Neural progenitor cell (in vitro differentiated cells): ENCODE results near the gene R3HDM2. TPM values are rescaled to one million over a fixed set of nuclear protein-coding genes. Genes with fewer than 3 reads are reported as not detected.
"Not testable (repeated sequence)": the region's sequence is repeated elsewhere in the genome, so short reads cannot be mapped to it uniquely, and the experiment has no call there.

Experiments used
- DNase-seq: peaks from one replicate; pipeline ENCODE4 v3.0.0-alpha.2; 2016; ENCODE audit warnings: low spot score
- H2AFZ ChIP-seq: fragments of 200-600 bp; sonication (generic); replicated peaks from 2 replicates; pipeline ENCODE4 v1.6.1; 2016; ENCODE audit warnings: antibody characterized with exemption
- H3F3A ChIP-seq: fragments of 200-600 bp; sonication (generic); 2 replicates; pipeline ENCODE4 v1.6.1; 2016; ENCODE audit warnings: antibody characterized with exemption, low read depth
- H3K27ac ChIP-seq: fragments of 200-600 bp; sonication (generic); 2 replicates; pipeline ENCODE4 v1.5.1; 2016; ENCODE audit warnings: mild to moderate bottlenecking
- H3K27me3 ChIP-seq: fragments of 200-600 bp; sonication (generic); 2 replicates; pipeline ENCODE4 v1.6.1; 2016; ENCODE audit warnings: mild to moderate bottlenecking, moderate library complexity
- H3K36me3 ChIP-seq: fragments of 200-600 bp; sonication (generic); 2 replicates; pipeline ENCODE4 v1.5.1; 2016
- H3K4me1 ChIP-seq: fragments of 200-600 bp; sonication (generic); 2 replicates; pipeline ENCODE4 v1.6.1; 2016; ENCODE audit warnings: mixed run types
- H3K4me2 ChIP-seq: fragments of 200-600 bp; sonication (generic); 2 replicates; pipeline ENCODE4 v1.6.1; 2016
- H3K4me3 ChIP-seq: fragments of 200-600 bp; sonication (generic); 2 replicates; pipeline ENCODE4 v1.5.1; 2016
- H3K79me2 ChIP-seq: fragments of 200-600 bp; sonication (generic); 2 replicates; pipeline ENCODE4 v1.6.1; 2016; ENCODE audit warnings: low read depth
- H3K9ac ChIP-seq: fragments of 200-600 bp; sonication (generic); 2 replicates; pipeline ENCODE4 v1.6.1; 2016
- H3K9me3 ChIP-seq: fragments of 200-600 bp; sonication (generic); 2 replicates; pipeline ENCODE4 v1.5.1; 2016; ENCODE audit warnings: low read depth
- H4K20me1 ChIP-seq: fragments of 200-600 bp; sonication (generic); 2 replicates; pipeline ENCODE4 v1.6.1; 2016; ENCODE audit warnings: low read depth
- H3K27ac Mint-ChIP-seq: 3 replicates; pipeline ENCODE4 v1.8.0; 2021; ENCODE audit warnings: mixed read lengths
- H3K27me3 Mint-ChIP-seq: 2 replicates; pipeline ENCODE4 v1.8.0; 2022; ENCODE audit warnings: low read depth, mild to moderate bottlenecking, inconsistent platforms, moderate library complexity, mixed read lengths; ENCODE audit not compliant: insufficient read depth
- H3K36me3 Mint-ChIP-seq: 3 replicates; pipeline ENCODE4 v1.8.0; 2021; ENCODE audit warnings: mixed read lengths
- H3K4me1 Mint-ChIP-seq: 3 replicates; pipeline ENCODE4 v1.8.0; 2021; ENCODE audit warnings: mixed read lengths
- H3K4me3 Mint-ChIP-seq: 3 replicates; pipeline ENCODE4 v1.8.0; 2021; ENCODE audit warnings: mild to moderate bottlenecking, moderate library complexity, mixed read lengths
- H3K9me3 Mint-ChIP-seq: 3 replicates; pipeline ENCODE4 v1.8.0; 2020; ENCODE audit warnings: mixed read lengths
- EZH2 ChIP-seq: fragments of 200-600 bp; sonication (generic); IDR thresholded peaks from 2 replicates; pipeline ENCODE4 v1.6.1; 2017; ENCODE audit warnings: antibody characterized with exemption, mild to moderate bottlenecking, moderate library complexity
- EZH2phosphoT487 ChIP-seq: fragments of 200-600 bp; sonication (generic); IDR thresholded peaks from 2 replicates; pipeline ENCODE4 v1.6.1; 2017; ENCODE audit warnings: antibody characterized with exemption
- total RNA-seq: library from RNA; depleted of rRNA; stranded (reverse); fragments of >200 nt; gene quantifications from 2 replicates; pipeline ENCODE4 v1.2.3, GENCODE V29; 2015; ENCODE audit warnings: low replicate concordance
- TF ChIP-seq, protein P1 (sequence below): fragments of 200-600 bp; sonication (generic); IDR thresholded peaks from 2 replicates; pipeline ENCODE4 v1.5.1; 2017; ENCODE audit warnings: antibody characterized with exemption, mild to moderate bottlenecking

Gene R3HDM2
- total RNA-seq, 1 donor from 2014 or later, result 40.0 TPM

- Histone ChIP-seq H3F3A (peaks cover 24% of the 10 kb centered on the region), H3K4me2 (peak overlapping the region; percentile 49), H3K27me3 (no peaks in the 10 kb centered on the region), H3K27ac (peak overlapping the region; percentile 92), H3K36me3 (no peaks in the 10 kb centered on the region), H3K9me3 (no peaks in the 10 kb centered on the region), H3K79me2 (peaks cover 8% of the 10 kb centered on the region), H2AFZ (no peak overlapping the region), H3K4me3 (no peak overlapping the region), H4K20me1 (no peaks in the 10 kb centered on the region), H3K9ac (no peak overlapping the region), H3K4me1 (peaks cover 14% of the 10 kb centered on the region)
- no peak for TF ChIP-seq EZH2phosphoT487
- no peak for TF ChIP-seq EZH2
- TF ChIP-seq, protein P1, sequence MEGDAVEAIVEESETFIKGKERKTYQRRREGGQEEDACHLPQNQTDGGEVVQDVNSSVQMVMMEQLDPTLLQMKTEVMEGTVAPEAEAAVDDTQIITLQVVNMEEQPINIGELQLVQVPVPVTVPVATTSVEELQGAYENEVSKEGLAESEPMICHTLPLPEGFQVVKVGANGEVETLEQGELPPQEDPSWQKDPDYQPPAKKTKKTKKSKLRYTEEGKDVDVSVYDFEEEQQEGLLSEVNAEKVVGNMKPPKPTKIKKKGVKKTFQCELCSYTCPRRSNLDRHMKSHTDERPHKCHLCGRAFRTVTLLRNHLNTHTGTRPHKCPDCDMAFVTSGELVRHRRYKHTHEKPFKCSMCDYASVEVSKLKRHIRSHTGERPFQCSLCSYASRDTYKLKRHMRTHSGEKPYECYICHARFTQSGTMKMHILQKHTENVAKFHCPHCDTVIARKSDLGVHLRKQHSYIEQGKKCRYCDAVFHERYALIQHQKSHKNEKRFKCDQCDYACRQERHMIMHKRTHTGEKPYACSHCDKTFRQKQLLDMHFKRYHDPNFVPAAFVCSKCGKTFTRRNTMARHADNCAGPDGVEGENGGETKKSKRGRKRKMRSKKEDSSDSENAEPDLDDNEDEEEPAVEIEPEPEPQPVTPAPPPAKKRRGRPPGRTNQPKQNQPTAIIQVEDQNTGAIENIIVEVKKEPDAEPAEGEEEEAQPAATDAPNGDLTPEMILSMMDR, result no peak
- no peak overlapping the region for H3K4me3 Mint-ChIP-seq
- peak; percentile 23 for DNase-seq
- peaks cover 3% of the 10 kb centered on the region for H3K36me3 Mint-ChIP-seq
- peak overlapping the region; percentile 76 for H3K27ac Mint-ChIP-seq
- no peaks in the 10 kb centered on the region for H3K9me3 Mint-ChIP-seq
- no peaks in the 10 kb centered on the region for H3K27me3 Mint-ChIP-seq
- peaks cover 5% of the 10 kb centered on the region for H3K4me1 Mint-ChIP-seq
These were observed 111.0 kb downstream of the R3HDM2 start for GRCh38 chr12:57319678-57320469.

DNA sequence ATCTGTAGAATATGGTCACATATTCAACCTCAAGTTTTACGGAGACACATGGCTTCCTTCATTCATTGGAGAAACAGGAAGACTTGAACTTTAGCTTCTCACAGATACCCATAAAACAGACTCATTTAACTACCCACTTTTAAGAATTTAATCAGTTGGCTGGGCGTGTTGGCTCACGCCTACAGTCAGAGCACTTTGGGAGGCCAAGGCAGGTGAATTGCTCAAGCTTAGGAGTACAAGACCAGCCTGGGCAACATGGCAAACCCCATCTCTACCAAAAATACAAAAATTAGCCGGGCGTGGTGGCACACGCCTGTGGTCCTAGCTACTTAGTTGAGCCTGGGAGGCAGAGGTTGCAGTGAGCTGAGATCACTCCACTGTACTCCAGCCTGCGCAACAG is 115.2 kb downstream of the R3HDM2 start:
- no peak overlapping the region for H3K4me2 ChIP-seq
- H3K4me1 ChIP-seq, result peaks cover 14% of the 10 kb centered on the region
- no peaks in the 10 kb centered on the region for H3K9me3 ChIP-seq
- no peak overlapping the region for H3K4me3 Mint-ChIP-seq
- no peaks in the 10 kb centered on the region for H3K36me3 ChIP-seq
- H3K9me3 Mint-ChIP-seq, result no peaks in the 10 kb centered on the region
- H3K27me3 ChIP-seq, result no peaks in the 10 kb centered on the region
- no peak overlapping the region for H3K27ac ChIP-seq
- peaks cover 2% of the 10 kb centered on the region for H3K36me3 Mint-ChIP-seq
- no peak overlapping the region for H3K27ac Mint-ChIP-seq
- no peaks in the 10 kb centered on the region for H4K20me1 ChIP-seq
- no peak overlapping the region for H3K4me3 ChIP-seq
- peaks cover 22% of the 10 kb centered on the region for H3F3A ChIP-seq
- H3K9ac ChIP-seq, result no peak overlapping the region
- TF ChIP-seq, protein P1, result no peak
- TF ChIP-seq EZH2, result no peak
- TF ChIP-seq EZH2phosphoT487, result no peak
- no peaks in the 10 kb centered on the region for H3K27me3 Mint-ChIP-seq
- H3K4me1 Mint-ChIP-seq, result peaks cover 5% of the 10 kb centered on the region
- no peak overlapping the region for H2AFZ ChIP-seq
- no peak for DNase-seq
- peaks cover 8% of the 10 kb centered on the region for H3K79me2 ChIP-seq

DNA sequence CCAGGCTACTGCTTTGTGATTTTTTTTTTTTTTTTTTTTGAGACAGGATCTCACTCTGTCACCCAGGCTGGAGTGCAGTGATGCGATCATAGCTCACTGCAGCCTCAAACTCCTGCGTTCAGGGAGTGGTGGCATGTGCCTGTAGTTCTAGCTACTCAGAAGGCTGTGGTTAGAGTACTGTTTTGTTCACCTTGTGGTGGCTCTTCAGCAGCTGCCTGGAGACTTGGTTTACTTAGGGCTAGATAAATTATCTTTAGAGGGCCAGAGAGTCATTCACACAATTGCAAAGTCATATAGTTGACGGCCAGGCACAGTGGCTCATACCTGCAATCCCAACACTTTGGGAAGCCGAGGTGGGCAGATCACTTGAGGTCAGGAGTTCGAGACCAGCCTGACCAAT is 118.6 kb downstream of the R3HDM2 start:
- not testable (repeated sequence) for H3K36me3 Mint-ChIP-seq, H3K27me3 Mint-ChIP-seq, H3K27ac Mint-ChIP-seq, H4K20me1 ChIP-seq, H3K4me1 ChIP-seq, DNase-seq, H3K9ac ChIP-seq, H3K79me2 ChIP-seq, H3F3A ChIP-seq, H3K9me3 Mint-ChIP-seq, H3K27me3 ChIP-seq, H3K4me3 Mint-ChIP-seq, H2AFZ ChIP-seq, H3K9me3 ChIP-seq, H3K4me3 ChIP-seq, H3K36me3 ChIP-seq, H3K27ac ChIP-seq, H3K4me1 Mint-ChIP-seq, H3K4me2 ChIP-seq

- no peak for DNase-seq
- no peaks in the 10 kb centered on the region for H3K79me2 ChIP-seq
- no peak overlapping the region for H3K4me3 ChIP-seq
- H3K9ac ChIP-seq, result no peak overlapping the region
- TF ChIP-seq, protein P1, result no peak
- TF ChIP-seq EZH2phosphoT487, result no peak
- TF ChIP-seq EZH2, result no peak
- H2AFZ ChIP-seq, result no peak overlapping the region
- no peak overlapping the region for H3K27ac ChIP-seq
- no peaks in the 10 kb centered on the region for H3K4me1 Mint-ChIP-seq
- H3K27me3 Mint-ChIP-seq, result no peaks in the 10 kb centered on the region
- H3K4me3 Mint-ChIP-seq, result no peak overlapping the region
- peaks cover 12% of the 10 kb centered on the region for H3K36me3 Mint-ChIP-seq
- no peak overlapping the region for H3K27ac Mint-ChIP-seq
- H4K20me1 ChIP-seq, result no peaks in the 10 kb centered on the region
- H3K36me3 ChIP-seq, result no peaks in the 10 kb centered on the region
- no peak overlapping the region for H3K4me2 ChIP-seq
- H3F3A ChIP-seq, result peaks cover 6% of the 10 kb centered on the region
- no peaks in the 10 kb centered on the region for H3K9me3 ChIP-seq
- no peaks in the 10 kb centered on the region for H3K27me3 ChIP-seq
- H3K9me3 Mint-ChIP-seq, result no peaks in the 10 kb centered on the region
- H3K4me1 ChIP-seq, result no peaks in the 10 kb centered on the region
These were observed 121.4 kb downstream of the R3HDM2 start for GRCh38 chr12:57309420-57309819.
